ENCODE results near the gene C2orf42.

DNA sequence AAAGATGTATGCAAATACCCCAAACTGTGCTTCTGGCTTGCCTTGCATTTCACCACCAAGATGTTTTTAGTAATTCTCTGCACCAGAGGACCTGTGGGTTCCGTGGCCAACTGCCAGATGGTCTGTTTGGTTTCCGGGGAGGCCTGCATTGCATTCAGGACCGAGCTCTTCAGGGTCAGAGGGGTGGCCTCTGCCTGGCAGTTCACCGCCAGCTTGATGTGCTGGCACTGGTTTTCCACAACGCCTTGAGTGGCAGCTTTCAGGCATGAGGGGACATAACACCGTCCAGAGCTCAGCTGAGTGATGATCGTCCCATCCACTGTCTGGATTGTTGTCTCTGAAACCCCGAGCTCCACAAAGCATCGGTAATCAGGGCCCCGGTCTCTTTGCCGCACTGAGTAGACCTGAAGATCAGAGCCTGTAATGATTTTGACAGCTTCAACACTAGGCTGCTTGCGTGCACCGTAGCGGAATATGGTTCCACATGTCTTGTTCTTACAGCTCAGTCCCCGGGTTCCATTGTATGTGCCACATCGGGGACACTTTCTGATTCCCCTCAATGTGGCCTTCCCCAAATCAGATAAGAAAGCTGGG, 9.4 kb downstream of the C2orf42 start:
- TF ChIP-seq, protein P1, sequence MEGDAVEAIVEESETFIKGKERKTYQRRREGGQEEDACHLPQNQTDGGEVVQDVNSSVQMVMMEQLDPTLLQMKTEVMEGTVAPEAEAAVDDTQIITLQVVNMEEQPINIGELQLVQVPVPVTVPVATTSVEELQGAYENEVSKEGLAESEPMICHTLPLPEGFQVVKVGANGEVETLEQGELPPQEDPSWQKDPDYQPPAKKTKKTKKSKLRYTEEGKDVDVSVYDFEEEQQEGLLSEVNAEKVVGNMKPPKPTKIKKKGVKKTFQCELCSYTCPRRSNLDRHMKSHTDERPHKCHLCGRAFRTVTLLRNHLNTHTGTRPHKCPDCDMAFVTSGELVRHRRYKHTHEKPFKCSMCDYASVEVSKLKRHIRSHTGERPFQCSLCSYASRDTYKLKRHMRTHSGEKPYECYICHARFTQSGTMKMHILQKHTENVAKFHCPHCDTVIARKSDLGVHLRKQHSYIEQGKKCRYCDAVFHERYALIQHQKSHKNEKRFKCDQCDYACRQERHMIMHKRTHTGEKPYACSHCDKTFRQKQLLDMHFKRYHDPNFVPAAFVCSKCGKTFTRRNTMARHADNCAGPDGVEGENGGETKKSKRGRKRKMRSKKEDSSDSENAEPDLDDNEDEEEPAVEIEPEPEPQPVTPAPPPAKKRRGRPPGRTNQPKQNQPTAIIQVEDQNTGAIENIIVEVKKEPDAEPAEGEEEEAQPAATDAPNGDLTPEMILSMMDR (IDR thresholded peaks at IDR 0.05): no peak
- TF ChIP-seq NR3C1 (CRISPR knock-in tag; conservative IDR thresholded peaks at IDR 0.05; ENCODE audit: low read depth) (no peak), ZNF416 (CRISPR knock-in tag; IDR thresholded peaks at IDR 0.05) (no peak), TP53 (CRISPR knock-in tag; IDR thresholded peaks at IDR 0.05) (no peak)
- TF ChIP-seq, protein P2, sequence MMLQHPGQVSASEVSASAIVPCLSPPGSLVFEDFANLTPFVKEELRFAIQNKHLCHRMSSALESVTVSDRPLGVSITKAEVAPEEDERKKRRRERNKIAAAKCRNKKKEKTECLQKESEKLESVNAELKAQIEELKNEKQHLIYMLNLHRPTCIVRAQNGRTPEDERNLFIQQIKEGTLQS (CRISPR knock-in tag; conservative IDR thresholded peaks at IDR 0.05): no peak
- TF ChIP-seq, protein P3, sequence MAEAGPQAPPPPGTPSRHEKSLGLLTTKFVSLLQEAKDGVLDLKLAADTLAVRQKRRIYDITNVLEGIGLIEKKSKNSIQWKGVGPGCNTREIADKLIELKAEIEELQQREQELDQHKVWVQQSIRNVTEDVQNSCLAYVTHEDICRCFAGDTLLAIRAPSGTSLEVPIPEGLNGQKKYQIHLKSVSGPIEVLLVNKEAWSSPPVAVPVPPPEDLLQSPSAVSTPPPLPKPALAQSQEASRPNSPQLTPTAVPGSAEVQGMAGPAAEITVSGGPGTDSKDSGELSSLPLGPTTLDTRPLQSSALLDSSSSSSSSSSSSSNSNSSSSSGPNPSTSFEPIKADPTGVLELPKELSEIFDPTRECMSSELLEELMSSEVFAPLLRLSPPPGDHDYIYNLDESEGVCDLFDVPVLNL (CRISPR knock-in tag; IDR thresholded peaks at IDR 0.05; ENCODE audit: borderline replicate concordance, low read depth): no peak
